KOPT-K1 (cell line): ENCODE results near the gene CPNE5.

ENCODE experiments used
- H3K27ac ChIP-seq: fragments of 200-600 bp; sonication (generic); 2 replicates; pipeline ENCODE4 v1.5.1; 2016; ENCODE audit warnings: antibody characterized with exemption, mild to moderate bottlenecking, low read depth, low read length; ENCODE audit not compliant: poor library complexity, severe bottlenecking
- H3K36me3 ChIP-seq: fragments of 200-600 bp; sonication (generic); 2 replicates; pipeline ENCODE4 v1.5.1; 2017; ENCODE audit warnings: antibody characterized with exemption, mild to moderate bottlenecking, low read length, moderate library complexity; ENCODE audit not compliant: insufficient read depth
- H3K9me3 ChIP-seq: fragments of 200-600 bp; sonication (generic); 2 replicates; pipeline ENCODE4 v1.5.1; 2017; ENCODE audit warnings: antibody characterized with exemption, low read length, mild to moderate bottlenecking; ENCODE audit not compliant: insufficient read depth, poor library complexity, severe bottlenecking

CPNE5 gene

DNA sequence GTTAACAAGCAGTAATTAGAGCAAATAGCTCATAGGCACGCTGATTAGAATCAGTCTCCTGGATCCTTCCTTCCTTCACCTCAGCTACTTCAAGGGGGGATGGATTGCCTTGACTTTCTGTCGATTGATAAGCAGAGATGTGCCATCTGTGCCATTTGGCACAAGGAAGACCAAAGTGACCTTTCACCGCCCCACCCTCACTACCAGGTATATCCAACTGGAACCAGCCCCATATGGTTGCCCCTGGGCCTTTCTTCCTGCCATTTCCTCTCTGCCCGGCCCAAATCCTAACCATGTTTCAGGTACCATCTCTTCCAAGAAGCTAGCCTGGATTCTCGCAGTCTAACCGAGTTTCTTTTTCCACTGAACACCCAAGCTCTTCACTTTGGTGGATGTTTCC is 8.7 kb upstream of the CPNE5 start:
- H3K27ac ChIP-seq, result no peak overlapping the region
- no peaks in the 10 kb centered on the region for H3K9me3 ChIP-seq
- peaks cover 18% of the 10 kb centered on the region for H3K36me3 ChIP-seq

DNA sequence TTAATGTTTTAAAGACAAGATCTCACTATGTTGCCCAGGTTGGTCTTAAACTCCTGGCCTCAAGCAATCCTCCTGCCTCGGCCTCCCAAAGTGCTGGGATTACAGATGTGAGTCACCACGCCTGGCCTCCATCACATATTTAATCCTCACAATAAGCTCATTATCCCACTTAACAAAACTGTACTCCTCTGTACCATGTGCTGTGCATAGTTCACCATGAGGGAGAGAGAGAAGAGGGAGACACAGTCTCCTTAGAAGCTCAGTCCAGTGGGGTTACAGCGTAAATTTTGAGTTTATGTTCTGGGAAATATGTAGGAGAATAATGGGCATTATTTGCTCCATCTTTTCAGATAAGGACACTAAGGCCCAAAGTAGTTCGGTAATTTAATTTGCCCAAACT is 7.9 kb upstream of the CPNE5 start:
- peaks cover 9% of the 10 kb centered on the region; the same call in 1 of the 2 replicates for H3K36me3 ChIP-seq
- H3K27ac ChIP-seq, result no peak overlapping the region
- H3K9me3 ChIP-seq, result no peaks in the 10 kb centered on the region

DNA sequence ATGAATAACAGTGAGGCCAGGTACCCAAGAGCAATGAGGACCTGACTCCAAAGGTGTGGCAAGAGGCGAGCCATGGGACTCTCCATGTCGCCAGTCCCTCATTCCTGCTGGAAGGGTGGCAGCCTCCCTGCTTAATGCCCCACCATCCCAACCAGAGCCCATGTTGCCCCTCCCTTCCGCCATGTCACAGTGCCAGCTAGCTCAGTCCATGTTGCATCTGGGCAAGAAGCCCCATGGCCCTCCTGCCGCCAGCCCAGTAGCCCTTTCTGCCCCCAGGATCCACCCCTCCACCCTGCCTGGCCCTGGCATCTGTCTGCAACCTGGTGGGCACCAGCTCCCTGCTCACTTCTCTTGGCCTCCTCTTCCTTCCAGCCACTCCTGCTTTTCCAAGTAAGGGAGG is 6.0 kb upstream of the CPNE5 start:
- Histone ChIP-seq H3K27ac (no peak overlapping the region), H3K9me3 (no peaks in the 10 kb centered on the region), H3K36me3 (no peaks in the 10 kb centered on the region)

DNA sequence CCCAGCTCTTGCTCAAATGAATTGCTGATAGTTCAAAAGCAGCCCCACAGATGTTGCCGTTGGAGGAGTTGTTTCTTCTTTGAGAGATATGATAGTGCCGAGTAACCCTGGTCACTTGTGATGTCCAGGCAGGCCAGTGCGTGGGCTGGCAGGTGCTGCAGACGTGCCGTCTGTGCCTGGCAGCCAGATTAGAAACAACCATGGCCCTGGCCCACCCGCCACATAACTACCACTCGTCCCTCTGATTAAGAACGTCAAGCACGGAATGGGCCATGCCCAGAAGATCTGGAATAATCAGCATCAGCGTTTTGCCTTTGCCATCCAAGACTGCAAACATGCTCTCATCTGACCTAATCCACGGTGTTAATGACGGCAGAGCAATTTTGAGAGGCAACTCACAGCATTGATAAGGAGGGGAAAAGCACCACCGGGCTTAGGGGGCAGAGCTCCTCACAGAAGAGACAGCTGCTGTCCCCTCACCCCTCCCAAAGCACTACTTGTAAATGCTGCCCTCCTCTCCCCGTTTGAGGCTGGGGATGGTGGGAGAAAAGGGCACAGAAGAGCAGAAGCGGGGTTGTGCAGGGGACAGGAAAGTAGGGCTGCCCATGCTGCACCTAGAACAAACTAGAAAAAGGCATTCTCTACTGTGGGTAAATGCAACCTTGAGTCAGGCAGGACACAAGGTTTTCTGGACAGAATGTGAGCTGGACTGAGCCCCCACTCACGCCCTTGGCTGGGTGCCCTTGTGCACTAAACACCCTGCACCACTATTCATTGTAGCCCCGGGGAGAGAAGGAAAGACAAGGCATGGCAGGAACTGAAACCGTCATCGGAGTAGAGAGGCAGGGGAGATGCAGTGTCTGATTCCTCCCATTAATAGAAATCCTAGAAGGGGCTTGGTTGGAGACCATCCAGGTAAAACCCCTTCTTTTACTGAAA is 5.3 kb upstream of the CPNE5 start:
- Histone ChIP-seq H3K36me3 (no peaks in the 10 kb centered on the region), H3K9me3 (no peaks in the 10 kb centered on the region), H3K27ac (no peak overlapping the region)

DNA sequence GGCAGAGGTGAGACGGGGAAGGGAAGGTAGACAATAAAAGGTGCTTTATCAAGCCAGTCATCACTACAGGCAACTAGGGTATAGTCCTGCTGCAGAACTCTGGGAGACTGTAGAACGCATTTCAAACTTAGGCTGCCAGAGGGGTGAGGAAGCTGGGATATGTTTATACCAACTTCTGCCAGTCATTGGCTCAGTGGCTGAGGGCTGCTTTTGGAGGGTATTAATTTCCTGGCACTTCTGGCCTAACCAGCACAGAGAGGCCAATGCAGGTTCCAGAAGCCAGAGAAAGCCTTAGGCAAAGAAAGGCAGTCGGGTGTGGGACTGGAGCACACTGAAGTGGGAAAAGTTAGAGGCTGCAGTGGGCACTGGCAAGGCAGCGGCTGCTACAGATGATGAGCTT is 3.9 kb upstream of the CPNE5 start:
- Histone ChIP-seq H3K27ac (no peak overlapping the region), H3K9me3 (no peaks in the 10 kb centered on the region), H3K36me3 (no peaks in the 10 kb centered on the region)

DNA sequence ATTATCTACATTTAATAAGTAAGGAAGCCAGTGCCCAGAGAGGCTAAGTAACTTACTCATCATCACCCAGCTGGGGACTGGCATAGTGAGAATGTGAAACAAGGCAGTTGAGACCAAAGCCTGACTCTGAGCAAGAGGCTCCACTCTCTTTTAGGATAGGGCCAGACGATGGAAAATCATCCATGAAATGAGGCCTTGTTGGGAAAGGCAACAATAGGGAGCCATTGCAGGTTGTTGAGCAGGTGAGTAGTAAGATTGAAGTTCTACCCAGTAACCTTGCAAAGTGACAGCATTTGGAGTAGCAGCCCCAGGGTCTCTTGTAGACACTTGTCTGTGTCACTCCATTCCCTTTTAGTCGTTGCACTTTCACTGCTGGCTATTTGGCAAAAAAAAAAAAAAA is 2.5 kb upstream of the CPNE5 start:
- no peaks in the 10 kb centered on the region for H3K9me3 ChIP-seq
- no peaks in the 10 kb centered on the region for H3K36me3 ChIP-seq
- no peak overlapping the region for H3K27ac ChIP-seq

DNA sequence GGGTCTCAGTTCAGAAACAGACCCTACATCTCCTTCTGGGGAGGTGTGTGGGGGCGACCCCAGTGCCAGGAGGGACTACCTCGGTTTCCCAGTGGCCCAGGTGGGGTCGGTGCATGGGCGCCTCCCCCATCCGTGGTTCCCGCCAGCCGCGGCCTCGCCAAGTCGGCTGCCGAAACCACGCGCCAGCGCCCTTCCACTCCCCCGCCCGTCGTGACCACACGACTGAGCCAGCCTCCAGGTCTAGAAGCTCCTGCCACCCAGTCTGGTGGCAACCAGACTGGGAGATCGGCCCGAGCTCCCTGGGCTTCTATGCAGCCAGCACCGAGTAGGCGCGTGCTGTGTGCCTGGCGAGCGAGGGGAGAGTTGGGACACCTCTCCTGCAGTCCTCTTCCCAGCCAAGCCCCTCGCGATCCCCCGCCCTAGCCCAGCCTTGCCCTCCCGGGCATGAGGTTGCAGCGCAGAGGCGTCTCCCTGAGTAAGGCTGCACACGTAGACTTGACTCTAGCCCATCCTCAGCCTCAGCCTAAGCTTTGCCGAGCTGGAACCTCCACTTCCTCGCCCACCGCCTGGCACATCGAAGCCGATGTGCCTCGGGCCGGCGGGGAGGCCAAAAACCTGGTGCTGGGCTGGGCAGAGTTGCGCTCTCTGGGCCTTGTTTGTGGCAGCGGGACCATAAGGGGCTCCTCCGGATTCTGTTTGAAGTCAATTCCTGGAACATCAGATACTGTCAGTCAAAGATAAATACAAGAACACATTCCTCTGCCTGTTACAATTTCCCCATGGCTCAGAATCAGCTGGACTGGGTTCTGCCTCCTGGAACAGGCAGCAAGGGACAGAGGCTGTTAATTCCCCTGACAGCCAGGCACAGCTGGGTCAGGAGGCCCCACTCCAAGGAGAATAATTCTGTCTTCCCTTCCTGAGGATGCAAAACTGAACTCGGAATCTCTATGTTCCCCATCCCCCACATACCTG is 1.5 kb upstream of the CPNE5 start:
- no peaks in the 10 kb centered on the region for H3K36me3 ChIP-seq
- no peak overlapping the region for H3K27ac ChIP-seq
- no peaks in the 10 kb centered on the region for H3K9me3 ChIP-seq

DNA sequence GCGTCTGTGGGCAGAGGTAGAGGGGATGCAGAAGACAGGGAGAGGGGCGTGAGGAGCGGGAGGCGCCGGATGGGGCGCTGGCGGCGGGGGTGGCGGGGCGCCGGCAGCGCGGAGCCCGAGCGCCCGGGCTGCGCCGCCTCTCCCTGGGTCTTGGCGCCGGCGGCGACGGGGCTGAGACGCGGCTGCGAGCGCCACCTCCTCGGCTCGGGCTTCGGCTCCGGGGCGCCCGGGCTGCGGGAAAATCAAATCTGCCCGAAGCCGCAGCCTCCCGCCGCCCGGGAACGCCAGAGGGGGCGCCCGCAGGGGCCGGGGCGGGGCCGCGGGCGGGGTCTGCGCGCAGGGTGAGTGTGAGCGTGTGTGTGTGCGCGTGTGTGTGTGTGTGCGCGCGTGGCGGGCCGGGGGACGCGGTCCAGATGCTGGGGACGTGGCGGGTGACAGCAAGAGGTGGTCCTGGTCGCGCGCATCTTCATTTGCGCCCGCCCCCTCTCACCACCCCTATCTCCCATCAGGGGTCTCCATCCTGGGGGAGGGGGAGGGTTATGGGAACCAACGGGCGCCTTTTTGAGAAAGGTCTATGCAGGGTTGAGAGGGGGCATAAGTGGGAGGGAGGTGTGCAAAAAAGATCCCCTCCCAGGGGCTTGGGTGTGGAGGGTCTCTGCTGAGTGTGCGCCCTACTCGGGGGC is 646 bp upstream of the CPNE5 start:
- H3K27ac ChIP-seq, result no peak overlapping the region
- no peaks in the 10 kb centered on the region for H3K36me3 ChIP-seq
- H3K9me3 ChIP-seq, result no peaks in the 10 kb centered on the region

DNA sequence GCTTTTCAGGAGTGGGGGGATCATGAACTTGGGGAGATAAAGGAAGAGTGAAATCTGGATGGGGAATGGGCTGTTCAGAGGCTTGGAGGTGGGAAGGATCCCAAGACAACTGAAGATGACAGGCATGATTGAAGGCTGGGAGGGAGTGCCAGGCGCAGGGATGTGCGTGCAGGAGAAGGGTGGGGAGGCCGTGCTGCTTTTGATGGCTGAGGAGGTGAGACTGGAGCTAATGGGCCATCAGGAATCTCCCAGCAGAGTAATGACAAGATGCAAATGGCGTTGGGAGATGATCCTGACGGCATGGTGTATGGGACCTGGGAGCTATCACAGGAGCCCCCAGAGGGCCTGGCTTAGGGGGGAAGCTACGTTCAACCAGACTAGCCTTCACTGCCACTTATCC is 1.6 kb downstream of the CPNE5 start:
- no peaks in the 10 kb centered on the region for H3K9me3 ChIP-seq
- no peak overlapping the region for H3K27ac ChIP-seq
- H3K36me3 ChIP-seq, result no peaks in the 10 kb centered on the region

DNA sequence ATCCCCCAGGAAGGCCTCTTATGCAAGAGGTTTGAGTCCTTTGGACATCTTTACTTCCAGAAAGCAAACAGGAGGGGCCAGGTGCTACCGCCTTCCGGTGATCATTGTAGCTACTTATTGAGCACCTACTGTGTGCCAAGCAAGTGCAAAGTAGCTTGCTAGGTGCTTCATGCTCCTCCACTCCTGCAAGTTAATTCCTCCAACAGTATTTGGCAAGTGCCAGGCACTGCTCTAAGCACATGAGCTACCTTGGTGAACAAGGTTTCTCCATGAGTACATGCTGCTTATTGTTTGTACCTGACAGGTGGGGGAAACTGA is 2.3 kb downstream of the CPNE5 start:
- H3K27ac ChIP-seq, result no peak overlapping the region
- no peaks in the 10 kb centered on the region for H3K36me3 ChIP-seq
- no peaks in the 10 kb centered on the region for H3K9me3 ChIP-seq

DNA sequence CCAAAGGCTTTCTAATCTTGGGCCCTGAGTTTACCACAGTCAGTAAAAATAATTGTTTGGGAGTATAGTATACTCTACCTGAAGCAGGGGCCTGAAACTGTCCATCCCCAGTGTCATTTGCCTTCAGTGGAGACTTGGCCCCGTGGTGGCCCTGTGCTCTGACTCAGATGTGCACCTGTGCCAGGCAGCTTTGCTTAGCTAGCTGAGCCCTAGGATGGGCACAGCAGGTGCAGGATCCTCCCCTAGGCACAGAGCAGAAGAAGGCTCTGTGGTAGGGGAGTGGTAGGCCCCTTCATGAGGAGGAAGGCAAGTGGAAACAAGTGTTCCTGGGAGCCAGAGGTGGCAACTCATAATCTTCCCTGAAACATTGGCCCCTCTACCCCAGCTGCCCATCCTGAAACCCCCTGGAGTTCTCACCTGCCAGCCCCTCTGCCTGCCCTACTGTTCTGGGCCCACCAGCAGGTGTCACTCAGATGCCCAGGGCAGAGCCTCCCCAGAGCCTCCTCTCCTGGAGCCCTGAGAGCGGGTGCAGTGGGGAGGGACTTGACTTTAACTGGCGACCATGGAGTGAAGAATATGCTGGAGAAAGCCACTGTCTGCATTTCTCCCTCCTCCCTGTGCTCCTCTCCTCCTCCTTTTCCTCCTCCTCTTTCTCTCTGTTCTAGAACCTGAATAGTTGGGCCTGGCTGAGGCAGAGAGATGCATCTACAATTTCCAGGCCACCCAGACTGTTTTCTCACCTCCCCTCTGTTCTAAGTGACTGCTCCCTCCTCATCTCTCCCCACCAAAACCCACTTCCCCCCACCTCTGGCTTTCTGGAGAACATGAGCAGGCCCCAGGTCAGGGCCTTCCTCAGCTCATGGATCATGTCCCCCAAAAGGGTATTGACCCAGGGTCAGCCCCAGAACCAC is 2.9 kb downstream of the CPNE5 start:
- no peak overlapping the region for H3K27ac ChIP-seq
- no peaks in the 10 kb centered on the region for H3K9me3 ChIP-seq
- H3K36me3 ChIP-seq, result no peaks in the 10 kb centered on the region

DNA sequence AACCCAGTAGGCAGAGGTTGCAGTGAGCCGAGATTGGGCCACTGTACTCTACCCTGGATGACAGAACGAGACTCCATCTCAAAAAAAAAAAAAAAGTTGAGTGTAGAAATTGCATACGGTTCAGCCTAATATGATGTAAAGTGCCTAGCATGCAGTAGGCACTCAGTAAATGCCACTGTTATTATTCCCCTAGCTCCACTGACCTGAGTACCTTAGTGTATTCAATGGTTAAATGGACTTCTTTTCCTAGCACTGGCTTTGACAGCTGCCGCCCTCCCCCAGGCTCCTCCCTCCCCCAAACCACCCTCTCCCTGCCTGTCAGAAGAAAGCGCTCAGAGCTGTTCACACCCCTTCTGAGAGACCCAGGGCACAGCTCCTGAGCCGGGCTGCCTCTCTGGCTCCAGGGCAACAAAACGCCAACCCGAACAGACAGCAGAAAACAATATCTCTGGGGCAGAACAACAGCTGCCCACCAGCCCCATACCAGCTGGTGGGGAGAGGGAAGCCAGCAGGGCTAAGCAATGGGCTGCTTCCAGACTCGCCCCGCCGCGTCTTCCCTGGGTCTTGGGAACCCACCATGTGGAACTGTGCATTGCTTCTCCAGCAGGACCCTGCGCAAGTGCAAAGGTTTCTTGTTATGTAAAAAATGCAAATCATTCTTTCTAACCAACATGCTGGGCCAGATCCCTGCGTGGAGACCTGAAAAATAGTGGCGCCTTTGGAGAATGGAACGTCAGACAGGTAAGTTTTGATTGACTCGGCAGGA is 4.5 kb downstream of the CPNE5 start:
- Histone ChIP-seq H3K36me3 (no peaks in the 10 kb centered on the region), H3K9me3 (no peaks in the 10 kb centered on the region), H3K27ac (no peak overlapping the region)

DNA sequence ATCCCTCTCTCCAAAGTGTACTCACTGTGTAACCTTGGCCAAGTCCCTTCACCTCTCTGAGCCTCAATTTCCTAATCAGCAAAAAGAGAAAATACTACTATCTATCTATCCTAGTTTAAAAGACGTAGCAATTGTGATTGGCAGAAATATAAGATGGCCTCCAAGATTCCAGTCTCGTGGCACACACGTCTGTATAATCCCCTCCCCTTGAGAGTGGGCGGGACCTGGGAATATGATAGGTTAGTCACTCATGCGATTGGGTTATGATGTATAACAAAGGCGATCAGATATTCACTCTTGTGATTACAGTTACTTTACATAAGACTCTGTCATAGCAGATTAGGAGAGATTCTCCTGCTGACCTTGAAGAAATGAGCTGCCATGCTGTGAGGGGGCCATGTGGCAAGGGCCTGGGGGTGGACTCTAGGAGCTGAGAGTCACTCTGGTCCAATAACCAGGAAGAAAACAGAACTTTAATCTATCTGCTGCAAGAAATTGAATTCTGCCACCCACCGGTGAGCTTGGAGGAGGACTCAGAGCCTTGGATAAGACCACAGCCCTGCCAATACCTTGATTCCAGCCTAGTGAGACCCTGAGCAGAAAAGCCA is 6.0 kb downstream of the CPNE5 start:
- no peak overlapping the region for H3K27ac ChIP-seq
- no peaks in the 10 kb centered on the region for H3K9me3 ChIP-seq
- H3K36me3 ChIP-seq, result no peaks in the 10 kb centered on the region
